Measurements from ENCODE around the gene LPIN1.
"Not testable (repeated sequence)": the region's sequence is repeated elsewhere in the genome, so short reads cannot be mapped to it uniquely, and the experiment has no call there.

Gene LPIN1

GRCh38 chr2:11810237-11810977 is 64.0 kb downstream of the LPIN1 start:
- no peak for DNase-seq (ENCODE audit: low read depth in 2 of 2)

- DNase-seq (ENCODE audit: low read depth in 2 of 2): no peak
Measured at GRCh38 chr2:11811036-11811654, 64.7 kb downstream of the LPIN1 start.

- DNase-seq (ENCODE audit: low read depth in 2 of 2): no peak
Measured at GRCh38 chr2:11812466-11813248, 66.2 kb downstream of the LPIN1 start.

GRCh38 chr2:11813345-11813744 is 66.9 kb downstream of the LPIN1 start:
- DNase-seq (ENCODE audit: low read depth in 2 of 2): not testable (repeated sequence)

- no peak for DNase-seq (ENCODE audit: low read depth in 2 of 2)
Measured at GRCh38 chr2:11813951-11814350, 67.5 kb downstream of the LPIN1 start.

- no peak for DNase-seq (ENCODE audit: low read depth in 2 of 2)
Measured at GRCh38 chr2:11814979-11815510, 68.6 kb downstream of the LPIN1 start.

GRCh38 chr2:11816935-11817334 is 70.5 kb downstream of the LPIN1 start:
- DNase-seq (ENCODE audit: low read depth in 2 of 2): not testable (repeated sequence)

GRCh38 chr2:11819235-11819729 is 72.8 kb downstream of the LPIN1 start:
- DNase-seq (ENCODE audit: low read depth in 2 of 2): no peak

GRCh38 chr2:11820650-11821049 is 74.2 kb downstream of the LPIN1 start:
- DNase-seq (ENCODE audit: low read depth in 2 of 2): no peak

- no peak for DNase-seq (ENCODE audit: low read depth in 2 of 2)
Measured at GRCh38 chr2:11821705-11822104, 75.3 kb downstream of the LPIN1 start.

GRCh38 chr2:11822359-11822745 is 75.9 kb downstream of the LPIN1 start:
- not testable (repeated sequence) for DNase-seq (ENCODE audit: low read depth in 2 of 2)

GRCh38 chr2:11822746-11823451 is 76.5 kb downstream of the LPIN1 start:
- DNase-seq (ENCODE audit: low read depth in 2 of 2): no peak

- DNase-seq (ENCODE audit: low read depth in 2 of 2): no peak
Measured at GRCh38 chr2:11824901-11825828, 78.7 kb downstream of the LPIN1 start.

GRCh38 chr2:11827547-11827946 is 81.1 kb downstream of the LPIN1 start:
- DNase-seq (ENCODE audit: low read depth in 2 of 2): no peak

- DNase-seq (ENCODE audit: low read depth in 2 of 2): no peak
Measured at GRCh38 chr2:11828933-11829323, 82.5 kb downstream of the LPIN1 start.

GRCh38 chr2:11829324-11829946 is 83.0 kb downstream of the LPIN1 start:
- peak in 1 of 2 donors; percentile 25 for DNase-seq (ENCODE audit: low read depth in 2 of 2)

GRCh38 chr2:11829947-11830707 is 83.7 kb downstream of the LPIN1 start:
- DNase-seq (ENCODE audit: low read depth in 2 of 2): peak in 1 of 2 donors; percentile 26

- no peak for DNase-seq (ENCODE audit: low read depth in 2 of 2)
Measured at GRCh38 chr2:11830708-11831301, 84.4 kb downstream of the LPIN1 start.

GRCh38 chr2:11831415-11831814 is 85.0 kb downstream of the LPIN1 start:
- no peak for DNase-seq (ENCODE audit: low read depth in 2 of 2)
